ENCODE data around the gene ADAM12.

- no peak for TF ChIP-seq CTCF (IDR thresholded peaks at IDR 0.05; ENCODE audit: insufficient read depth, low read depth, low read length)
- TF ChIP-seq EZH2 (IDR thresholded peaks at IDR 0.05; ENCODE audit: insufficient read depth, low read length) = no peak
Measured at GRCh38 chr10:126179637-126180036, 208.6 kb downstream of the ADAM12 start.

Data from astrocyte (in vitro differentiated cells and primary cell).